CD4-positive, alpha-beta T cell (primary cell): ENCODE results near the gene SCN10A. TPM values are rescaled to one million over a fixed set of nuclear protein-coding genes. Genes with fewer than 3 reads are reported as not detected.

ENCODE experiments used
- ATAC-seq: fragments of 200-7000 bp; cut with Tn5 transposase; one replicate; pipeline ENCODE4 v1.10.0; 2022; ENCODE audit warnings: mild to moderate bottlenecking; ENCODE audit not compliant: poor library complexity
- CTCF ChIA-PET: fragments of 350-600 bp; sonication (Branson Sonifier 250); formaldehyde crosslinking; loops from one replicate; lab custom pipeline; 2021; ENCODE audit warnings: antibody characterized with exemption, inconsistent platforms; lab: Charles Lee
- POLR2A ChIA-PET: fragments of 350-600 bp; sonication (Branson Sonifier 250); formaldehyde crosslinking; loops from one replicate; lab custom pipeline; 2021; ENCODE audit warnings: antibody characterized with exemption, inconsistent platforms; lab: Charles Lee
- DNase-seq, 14 experiments: peaks; one replicate each; pipeline ENCODE4 v3.0.0-alpha.2; 2013 to 2020; ENCODE audit warnings: mixed read lengths in 2 of 14
- H3K27ac ChIP-seq, 2 donors: one replicate each; pipeline versions ENCODE4 v1.5.1 to v1.7.0; 2013; ENCODE audit warnings: low read length in 2 of 2, low read depth in 1 of 2, mild to moderate bottlenecking in 1 of 2
- H3K27me3 ChIP-seq, 2 experiments: 1 replicate in 1 of 2; 2 replicates in 1 of 2; pipeline versions ENCODE4 v1.6.1 to v1.7.0; 2013; ENCODE audit warnings: low read length in 2 of 2, control low read depth in 1 of 2, mild to moderate bottlenecking in 1 of 2, moderate library complexity in 1 of 2; ENCODE audit not compliant: insufficient read depth in 2 of 2, control insufficient read depth in 1 of 2
- H3K36me3 ChIP-seq: one replicate; pipeline ENCODE4 v1.6.1; 2013; ENCODE audit warnings: low read length, control low read depth; ENCODE audit not compliant: insufficient read depth
- H3K4me1 ChIP-seq: one replicate; pipeline ENCODE4 v1.6.1; 2013; ENCODE audit warnings: low read length, control low read depth; ENCODE audit not compliant: insufficient read depth
- H3K4me3 ChIP-seq: one replicate; pipeline ENCODE4 v1.5.1; 2013; ENCODE audit warnings: mild to moderate bottlenecking, low read length, moderate library complexity
- H3K9me3 ChIP-seq, 2 experiments: 1 replicate in 1 of 2; 2 replicates in 1 of 2; pipeline versions ENCODE4 v1.6.1 to v1.7.0; 2013; ENCODE audit warnings: low read length in 2 of 2, mild to moderate bottlenecking in 2 of 2, control low read depth in 1 of 2, moderate library complexity in 1 of 2; ENCODE audit not compliant: control insufficient read depth in 1 of 2, insufficient read depth in 1 of 2
- H3K27ac Mint-ChIP-seq: one replicate; pipeline ENCODE4 v1.8.0; 2020; ENCODE audit warnings: mixed read lengths
- H3K27me3 Mint-ChIP-seq: one replicate; pipeline ENCODE4 v1.8.0; 2021; ENCODE audit warnings: mixed read lengths
- H3K36me3 Mint-ChIP-seq: one replicate; pipeline ENCODE4 v1.8.0; 2021; ENCODE audit warnings: low read depth, mixed read lengths
- H3K4me1 Mint-ChIP-seq: one replicate; pipeline ENCODE4 v1.8.0; 2021; ENCODE audit warnings: low read depth, mixed read lengths
- H3K4me3 Mint-ChIP-seq: one replicate; pipeline ENCODE4 v1.8.0; 2020; ENCODE audit warnings: mild to moderate bottlenecking, mixed read lengths
- H3K9me3 Mint-ChIP-seq: one replicate; pipeline ENCODE4 v1.8.0; 2020; ENCODE audit warnings: mixed read lengths
- intact Hi-C, 2 experiments: fragments of 100-400 bp; cut with DNase I in 1 of 2; cut with micrococcal nuclease in 1 of 2; formaldehyde crosslinking; loops; one replicate each; pipeline versions ENCODE4 v1.15.1 to v1.9.0; 2023 to 2025; cut with DNase I, micrococcal nuclease
- total RNA-seq, 174 experiments: library from RNA in 2 of 174; stranded (reverse) in 2 of 174; gene quantifications; one replicate each; pipeline ENCODE4 v1.2.3 and lab custom pipeline; 2021 to 2026
- TF ChIP-seq, protein P1 (sequence below): fragments of 200-600 bp; IDR thresholded peaks from one replicate; pipeline ENCODE4 v1.8.0; 2022; ENCODE audit warnings: antibody characterized with exemption, mild to moderate bottlenecking

The SCN10A gene
- total RNA-seq, 2 experiments from 2014 or later: not detected

DNA sequence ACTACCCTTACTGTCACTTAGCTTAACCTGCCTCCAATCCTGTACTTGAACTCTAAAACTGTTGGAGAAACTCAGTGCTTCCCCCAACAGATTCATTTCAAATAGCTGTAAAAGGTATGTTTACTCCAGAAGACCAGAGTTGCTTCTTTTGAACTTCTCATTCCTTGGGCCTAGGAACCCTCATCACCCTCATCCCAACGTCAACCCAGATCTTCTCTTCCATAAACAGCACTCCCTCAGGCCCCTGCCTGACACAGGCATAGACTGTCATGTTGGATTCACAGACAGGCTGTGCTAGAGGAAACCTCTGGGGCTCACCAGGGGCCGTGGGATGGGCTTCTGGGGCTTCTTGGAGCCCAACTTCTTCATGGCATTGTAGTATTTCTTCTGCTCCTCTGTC, 109.1 kb downstream of the SCN10A start:
- Histone ChIP-seq H3K27me3 (peaks cover 2 to 12% of the 10 kb centered on the region in 2 experiments), H3K36me3 (no peaks in the 10 kb centered on the region), H3K9me3 (no peaks in the 10 kb centered on the region), H3K4me3 (no peak overlapping the region), H3K4me1 (no peaks in the 10 kb centered on the region), H3K27ac (no peak overlapping the region)
- Mint-ChIP-seq H3K9me3 (no peaks in the 10 kb centered on the region), H3K27ac (no peak overlapping the region), H3K27me3 (peaks cover 40% of the 10 kb centered on the region), H3K4me3 (no peak overlapping the region), H3K4me1 (no peaks in the 10 kb centered on the region), H3K36me3 (no peaks in the 10 kb centered on the region)
- POLR2A ChIA-PET: no interaction called here
- intact Hi-C loops: no loop called here
- TF ChIP-seq, protein P1, sequence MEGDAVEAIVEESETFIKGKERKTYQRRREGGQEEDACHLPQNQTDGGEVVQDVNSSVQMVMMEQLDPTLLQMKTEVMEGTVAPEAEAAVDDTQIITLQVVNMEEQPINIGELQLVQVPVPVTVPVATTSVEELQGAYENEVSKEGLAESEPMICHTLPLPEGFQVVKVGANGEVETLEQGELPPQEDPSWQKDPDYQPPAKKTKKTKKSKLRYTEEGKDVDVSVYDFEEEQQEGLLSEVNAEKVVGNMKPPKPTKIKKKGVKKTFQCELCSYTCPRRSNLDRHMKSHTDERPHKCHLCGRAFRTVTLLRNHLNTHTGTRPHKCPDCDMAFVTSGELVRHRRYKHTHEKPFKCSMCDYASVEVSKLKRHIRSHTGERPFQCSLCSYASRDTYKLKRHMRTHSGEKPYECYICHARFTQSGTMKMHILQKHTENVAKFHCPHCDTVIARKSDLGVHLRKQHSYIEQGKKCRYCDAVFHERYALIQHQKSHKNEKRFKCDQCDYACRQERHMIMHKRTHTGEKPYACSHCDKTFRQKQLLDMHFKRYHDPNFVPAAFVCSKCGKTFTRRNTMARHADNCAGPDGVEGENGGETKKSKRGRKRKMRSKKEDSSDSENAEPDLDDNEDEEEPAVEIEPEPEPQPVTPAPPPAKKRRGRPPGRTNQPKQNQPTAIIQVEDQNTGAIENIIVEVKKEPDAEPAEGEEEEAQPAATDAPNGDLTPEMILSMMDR: no peak
- CTCF ChIA-PET: no interaction called here
- DNase-seq (no peak), ATAC-seq (no peak)

DNA sequence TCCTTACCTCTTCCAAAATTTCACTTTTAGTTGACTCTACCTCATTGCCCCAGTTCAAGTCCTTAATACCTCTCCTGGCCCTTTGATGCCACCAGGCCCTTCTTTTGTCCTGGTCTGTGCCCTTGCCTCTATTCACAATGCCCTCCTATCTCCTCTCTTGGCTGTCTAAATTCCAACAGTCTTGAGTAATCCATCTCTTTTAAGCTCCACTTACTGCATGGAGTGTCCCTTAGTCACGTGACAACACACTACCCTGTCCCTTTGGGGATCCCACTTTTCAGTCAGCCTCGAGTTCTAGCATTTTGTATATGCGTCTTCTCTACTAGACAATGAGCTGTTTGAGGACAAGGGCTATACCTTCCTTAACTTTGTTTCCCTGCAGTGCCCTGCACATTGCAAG, 113.8 kb downstream of the SCN10A start:
- H3K4me1 ChIP-seq: no peaks in the 10 kb centered on the region
- H3K4me1 Mint-ChIP-seq: no peaks in the 10 kb centered on the region
- H3K36me3 ChIP-seq: no peaks in the 10 kb centered on the region

DNA sequence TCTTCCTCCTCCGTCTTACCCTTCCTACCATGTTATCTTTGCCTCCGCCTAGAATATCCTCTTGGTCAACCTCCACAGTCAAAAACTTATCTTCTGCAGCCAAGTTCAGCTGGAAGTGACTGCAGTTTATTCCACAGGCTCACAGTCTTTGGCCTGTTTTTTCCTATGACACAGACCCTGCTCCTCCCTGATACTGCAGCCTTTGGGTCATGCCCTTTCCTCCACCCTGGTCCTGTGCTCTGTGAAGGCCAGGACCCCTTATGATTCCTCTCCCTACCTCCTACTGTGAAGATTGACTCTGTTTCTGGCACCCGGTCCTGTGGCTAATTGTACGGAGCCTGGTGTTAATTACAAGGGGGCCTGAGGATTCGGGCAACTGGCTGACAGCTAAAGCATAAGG, 117.3 kb downstream of the SCN10A start:
- TF ChIP-seq, protein P1: no peak
- ChIA-PET CTCF (no interaction called here), POLR2A (no interaction called here)
- peaks cover 0 to 4% of the 10 kb centered on the region in 2 experiments for H3K9me3 ChIP-seq
- DNase-seq (no peak), ATAC-seq (no peak)
- H3K4me1 ChIP-seq: no peaks in the 10 kb centered on the region
- H3K27ac ChIP-seq: no peak overlapping the region
- H3K4me3 ChIP-seq: no peak overlapping the region
- intact Hi-C loops: no loop called here
- H3K4me1 Mint-ChIP-seq: no peaks in the 10 kb centered on the region
- no peaks in the 10 kb centered on the region for H3K36me3 Mint-ChIP-seq
- no peaks in the 10 kb centered on the region for H3K27me3 ChIP-seq
- H3K27ac Mint-ChIP-seq: no peak overlapping the region
- H3K36me3 ChIP-seq: no peaks in the 10 kb centered on the region
- H3K4me3 Mint-ChIP-seq: no peak overlapping the region
- H3K9me3 Mint-ChIP-seq: peaks cover 3% of the 10 kb centered on the region
- H3K27me3 Mint-ChIP-seq: peaks cover 16% of the 10 kb centered on the region

More for the DNA sequence above, 113.8 kb downstream of the SCN10A start:
- ChIA-PET POLR2A (no interaction called here), CTCF (no interaction called here)
- no peaks in the 10 kb centered on the region for H3K36me3 Mint-ChIP-seq
- H3K27ac Mint-ChIP-seq: no peak overlapping the region
- TF ChIP-seq, protein P1: no peak
- Histone ChIP-seq H3K27ac (no peak overlapping the region), H3K27me3 (peaks cover 2 to 12% of the 10 kb centered on the region in 2 experiments), H3K9me3 (peaks cover 0 to 4% of the 10 kb centered on the region in 2 experiments), H3K4me3 (no peak overlapping the region)
- no peaks in the 10 kb centered on the region for H3K9me3 Mint-ChIP-seq
- no peak overlapping the region for H3K4me3 Mint-ChIP-seq
- peaks cover 21% of the 10 kb centered on the region for H3K27me3 Mint-ChIP-seq
- intact Hi-C loops: no loop called here
- DNase-seq (no peak), ATAC-seq (no peak)
